HG02642 (cell line): Measurements from ENCODE around the gene TACC2.
"Not testable (repeated sequence)": the region's sequence is repeated elsewhere in the genome, so short reads cannot be mapped to it uniquely, and the experiment has no call there.

Source experiments
- ATAC-seq: cut with Tn5 transposase; IDR thresholded peaks from one replicate; pipeline ENCODE4 v1.9.1; 2021; ENCODE audit warnings: mild to moderate bottlenecking; ENCODE audit not compliant: unreplicated experiment, poor library complexity

TACC2 gene

DNA sequence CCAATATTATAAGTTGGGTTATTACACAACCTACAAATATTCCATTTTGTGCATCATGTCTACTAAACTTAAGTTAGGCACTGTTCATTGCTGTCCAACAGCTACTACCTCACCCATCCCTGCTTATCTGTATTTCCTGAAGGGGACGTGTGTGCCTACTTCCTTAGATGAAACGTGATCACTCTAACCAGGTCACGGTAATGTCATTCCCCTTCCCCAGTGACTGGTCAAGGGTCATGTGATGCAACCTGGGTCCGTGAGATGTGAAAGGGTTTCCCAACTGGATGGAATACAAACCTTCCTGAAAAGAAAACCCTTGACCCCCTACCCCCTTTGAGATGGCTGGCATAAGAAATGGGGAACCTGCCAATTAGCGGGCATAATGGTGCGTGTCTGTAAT is 12.4 kb upstream of the TACC2 start:
- no peak for ATAC-seq

DNA sequence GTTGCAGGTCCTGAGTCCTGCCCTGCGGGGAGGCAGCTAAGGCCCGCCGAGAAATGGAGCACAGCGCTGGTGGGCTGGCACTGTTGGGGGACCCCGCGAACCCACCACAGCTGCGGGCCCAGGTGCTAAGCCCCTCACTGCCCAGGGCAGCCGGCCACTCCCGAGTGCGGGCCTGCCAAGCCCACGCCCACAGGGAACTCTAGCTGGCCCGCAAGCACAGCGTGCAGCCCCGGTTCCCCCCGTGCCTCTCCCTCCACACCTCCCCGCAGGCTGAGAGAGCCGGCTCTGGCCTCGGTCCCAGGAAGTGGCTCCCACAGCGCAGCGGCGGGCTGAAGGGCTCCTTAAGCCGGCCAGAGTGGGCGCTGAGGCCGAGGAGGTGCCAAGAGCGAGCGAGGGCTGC is 10.5 kb upstream of the TACC2 start:
- ATAC-seq: no peak

DNA sequence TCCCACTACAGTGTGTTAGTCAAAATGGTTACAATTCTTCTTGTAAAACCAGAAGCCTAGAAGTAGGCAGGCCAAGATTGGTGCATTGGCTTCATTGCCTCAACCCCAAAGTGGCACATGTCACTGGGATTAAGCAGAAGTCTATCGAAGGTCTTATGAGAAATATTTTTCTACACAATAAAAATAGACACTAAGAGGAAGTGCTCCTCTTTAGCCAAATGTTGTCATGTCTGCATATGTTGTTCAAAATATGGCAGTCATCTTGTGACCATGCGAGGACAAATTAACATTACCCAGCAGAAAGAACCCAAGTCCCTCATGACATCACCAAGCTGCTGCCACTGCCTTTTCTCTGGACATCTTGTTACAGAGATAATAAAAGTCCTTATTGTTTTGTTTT is 7.6 kb upstream of the TACC2 start:
- no peak for ATAC-seq

DNA sequence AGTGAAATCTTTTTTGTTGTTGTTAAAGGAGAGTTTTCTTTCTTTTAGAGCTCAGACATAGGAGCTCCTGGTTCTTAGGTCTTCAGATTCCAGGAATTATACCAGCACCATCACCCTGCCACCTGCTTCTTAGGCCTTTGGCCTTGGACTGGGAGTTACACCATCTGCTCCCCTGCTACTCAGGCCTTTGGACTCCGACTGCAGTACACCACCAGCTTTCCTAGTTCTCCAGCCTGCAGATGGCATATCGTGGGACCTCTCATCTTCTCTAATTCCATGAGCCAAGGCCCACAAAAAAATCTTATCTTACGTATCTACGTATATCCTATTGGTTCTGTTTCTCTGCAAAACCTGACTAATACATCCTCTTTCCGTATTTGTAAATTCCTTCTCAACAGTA is 5.1 kb upstream of the TACC2 start:
- ATAC-seq: no peak

DNA sequence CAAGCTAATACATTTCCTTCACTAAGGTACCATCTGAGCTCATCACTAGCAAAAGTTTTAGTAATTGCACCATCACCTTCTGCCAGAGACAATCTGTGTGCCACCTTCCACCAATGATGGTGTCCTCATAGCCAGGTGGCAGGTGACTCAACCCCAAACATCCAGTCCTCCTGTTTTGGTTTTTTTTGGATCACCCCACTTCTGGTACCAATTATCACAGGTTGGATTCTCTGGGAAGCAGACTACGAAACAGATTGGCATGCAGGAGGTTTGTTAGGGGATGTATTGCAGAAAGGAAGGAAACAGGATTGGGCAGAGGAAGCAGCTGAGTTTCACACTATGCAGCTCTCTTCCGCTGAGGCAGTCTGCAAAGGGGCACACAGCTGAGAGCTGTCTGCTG is 4.5 kb upstream of the TACC2 start:
- ATAC-seq: no peak

DNA sequence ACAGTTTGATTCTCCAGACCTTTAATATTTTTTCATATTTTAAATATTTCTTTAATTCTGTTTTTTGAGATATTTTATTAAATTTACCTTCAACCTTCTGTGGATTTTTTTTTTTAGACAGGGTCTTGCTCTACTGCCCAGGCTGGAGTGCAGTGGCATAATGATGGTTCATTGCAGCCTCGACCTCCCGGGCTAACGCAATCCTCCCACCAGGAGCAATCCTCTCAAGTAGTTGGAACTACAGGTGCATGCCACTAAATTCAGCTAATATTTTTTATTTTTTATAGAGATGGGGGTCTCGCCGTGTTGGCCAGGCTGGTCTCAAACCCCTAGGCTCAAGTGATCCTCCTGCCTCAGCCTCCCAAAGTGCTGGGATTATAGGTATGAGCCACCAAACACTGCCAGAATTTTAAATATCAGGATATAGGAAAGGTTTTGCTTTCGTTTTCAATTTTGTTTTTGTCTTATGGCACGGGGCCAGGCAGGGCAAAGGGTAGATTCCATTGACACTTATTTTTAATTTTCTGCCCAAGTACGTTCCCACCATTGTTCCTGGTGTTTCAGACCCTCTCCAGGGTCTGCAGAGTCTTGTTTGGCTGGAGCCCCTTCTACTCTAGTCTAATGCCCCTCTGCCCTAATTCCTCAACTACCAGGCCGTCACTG is 1.2 kb downstream of the TACC2 start:
- no peak for ATAC-seq

DNA sequence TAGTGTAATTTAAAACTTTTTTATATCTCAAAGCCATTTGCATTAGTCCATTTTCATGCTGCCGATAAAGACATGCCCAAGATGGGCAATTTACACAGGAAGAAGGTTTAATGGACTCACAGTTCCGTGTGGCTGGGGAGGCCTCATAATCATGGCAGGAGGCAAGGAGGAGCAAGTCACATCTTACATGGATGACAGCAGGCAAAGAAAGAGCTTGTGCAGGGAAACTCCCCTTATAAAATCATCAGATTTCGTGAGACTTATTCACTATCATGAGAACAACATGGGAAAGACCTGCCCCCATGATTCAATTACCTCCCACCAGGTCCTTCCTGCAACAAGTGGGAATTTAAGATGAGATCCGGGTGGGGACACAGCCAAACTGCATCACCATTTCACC is 2.8 kb downstream of the TACC2 start:
- not testable (repeated sequence) for ATAC-seq

DNA sequence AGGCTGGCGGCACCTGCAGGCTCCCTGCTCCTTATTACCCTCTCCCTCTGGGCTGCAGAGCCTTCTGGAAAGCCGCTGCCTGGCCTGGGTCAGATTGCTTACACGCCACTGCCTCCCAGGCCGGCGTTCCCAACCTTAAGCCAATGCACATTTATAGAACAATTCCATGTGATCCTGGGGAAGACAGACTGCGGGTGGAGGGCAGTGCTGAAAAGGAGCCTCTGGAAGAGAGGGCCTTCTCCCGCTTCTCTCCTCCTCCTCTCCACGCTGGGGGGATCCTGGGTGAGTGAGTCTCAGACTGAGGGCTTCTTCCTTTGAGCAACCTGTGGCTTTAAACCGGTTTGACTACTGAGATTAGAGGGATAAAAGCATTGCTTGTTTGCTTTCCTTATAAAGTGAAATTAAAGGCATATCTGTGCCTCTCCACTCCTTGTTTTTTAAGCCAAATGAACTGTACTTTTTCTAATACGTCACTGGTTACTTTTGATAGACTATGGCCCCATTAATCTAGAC is 5.5 kb downstream of the TACC2 start:
- ATAC-seq: no peak

DNA sequence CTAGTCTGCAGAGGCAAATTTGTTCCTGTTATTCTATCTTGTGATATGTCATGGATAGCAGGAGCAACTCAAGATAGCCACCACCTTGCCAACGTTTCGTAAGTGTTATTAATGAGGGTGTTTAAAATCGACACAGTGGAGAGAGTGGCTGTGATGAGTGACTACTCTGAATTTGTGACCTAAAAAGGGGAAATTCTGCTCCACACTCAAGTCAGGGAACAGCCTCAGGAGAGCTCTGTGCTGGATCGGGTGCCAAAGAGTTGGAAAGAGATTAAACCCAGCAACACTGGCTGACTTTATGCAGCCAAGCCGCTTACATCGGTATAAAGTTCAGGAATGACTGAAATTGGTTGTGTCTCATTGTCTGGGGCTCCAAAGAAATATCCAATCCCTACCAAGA is 9.5 kb downstream of the TACC2 start:
- no peak for ATAC-seq

DNA sequence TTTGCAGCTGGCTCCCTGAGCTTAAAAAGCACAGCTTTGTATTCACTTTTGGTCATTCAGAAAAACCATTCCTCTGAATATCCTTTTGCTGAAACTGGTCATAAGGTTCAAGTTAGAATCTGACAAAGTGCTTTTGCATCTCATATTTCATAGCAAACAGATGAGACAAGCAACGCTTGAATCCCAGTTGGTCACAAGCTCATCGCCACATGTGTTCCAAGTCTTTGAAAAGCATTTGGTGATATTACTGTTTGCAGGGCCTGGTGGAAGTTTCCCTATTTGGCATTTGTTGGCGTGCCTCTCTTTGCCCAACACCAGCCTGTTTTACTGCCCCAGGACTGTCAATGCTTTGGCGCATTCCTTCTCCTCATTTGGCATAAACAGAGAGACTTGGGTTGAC is 10.3 kb downstream of the TACC2 start:
- no peak for ATAC-seq

DNA sequence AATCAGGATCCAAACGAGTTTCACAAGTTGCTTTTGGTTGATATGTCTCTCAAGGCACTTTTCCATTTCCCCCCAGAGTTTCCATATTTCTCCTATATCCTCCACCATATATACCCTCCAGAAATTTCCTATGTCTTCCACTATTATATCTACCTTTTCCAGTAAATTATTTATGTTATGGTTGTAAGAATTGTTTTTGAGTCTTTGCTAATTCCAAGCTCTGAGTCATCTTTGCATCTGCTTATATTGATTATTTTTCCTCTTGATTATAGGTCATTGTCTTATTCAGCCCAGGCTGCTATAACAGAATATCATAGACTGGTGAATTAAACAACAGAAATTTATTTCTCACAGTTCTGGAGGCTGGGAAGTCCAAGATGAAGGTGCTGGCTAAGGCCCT is 12.7 kb downstream of the TACC2 start:
- no peak for ATAC-seq

DNA sequence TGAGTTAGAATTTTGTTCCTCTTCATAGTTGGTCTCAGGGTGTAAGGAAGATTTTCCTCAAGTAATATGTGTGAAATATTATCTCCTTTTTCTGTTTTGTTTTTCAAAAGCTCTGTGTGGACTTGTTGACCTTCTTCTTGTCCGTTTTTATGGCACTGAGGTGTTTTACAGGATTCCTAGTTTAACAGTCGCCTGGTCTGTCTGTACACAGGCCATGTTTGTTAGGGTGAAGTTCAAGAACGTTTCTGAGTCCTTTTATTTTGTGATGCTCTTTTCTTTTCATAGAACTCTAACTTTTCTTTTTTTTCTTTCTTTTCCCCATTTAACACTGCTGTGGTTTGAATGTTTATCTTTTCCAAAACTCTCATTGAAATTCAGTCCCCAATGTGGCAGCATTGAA is 18.5 kb downstream of the TACC2 start:
- ATAC-seq: no peak

DNA sequence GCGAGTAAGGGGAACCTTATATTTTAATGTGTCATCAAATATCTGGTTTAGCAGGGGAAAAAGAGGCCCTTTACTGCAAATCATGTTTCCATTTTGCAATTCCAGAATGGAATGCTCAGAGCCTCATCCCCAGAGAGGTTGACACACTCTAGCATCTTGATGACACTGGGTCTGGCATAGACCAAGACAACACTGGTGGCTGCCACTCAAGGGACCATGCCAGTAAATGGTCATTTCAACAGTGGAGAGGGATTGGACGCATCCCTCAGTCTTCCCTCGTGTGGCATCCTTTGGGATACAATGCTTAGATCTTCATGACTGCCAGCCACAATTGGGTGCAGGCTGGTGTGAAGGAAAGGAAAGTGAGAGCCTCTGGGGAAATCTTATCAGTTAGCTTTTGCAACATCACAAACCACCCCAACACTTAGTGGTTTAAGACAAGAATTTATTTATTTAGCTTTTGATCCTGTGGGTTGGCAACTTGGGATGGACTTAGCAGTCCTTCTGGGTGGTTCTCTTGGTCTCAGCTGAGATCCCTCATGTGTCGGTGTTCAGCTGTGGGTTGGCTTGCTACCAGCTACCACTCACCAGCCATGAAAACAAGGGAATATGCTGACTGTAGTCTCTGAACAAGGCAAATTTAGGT is 21.6 kb downstream of the TACC2 start:
- no peak for ATAC-seq

DNA sequence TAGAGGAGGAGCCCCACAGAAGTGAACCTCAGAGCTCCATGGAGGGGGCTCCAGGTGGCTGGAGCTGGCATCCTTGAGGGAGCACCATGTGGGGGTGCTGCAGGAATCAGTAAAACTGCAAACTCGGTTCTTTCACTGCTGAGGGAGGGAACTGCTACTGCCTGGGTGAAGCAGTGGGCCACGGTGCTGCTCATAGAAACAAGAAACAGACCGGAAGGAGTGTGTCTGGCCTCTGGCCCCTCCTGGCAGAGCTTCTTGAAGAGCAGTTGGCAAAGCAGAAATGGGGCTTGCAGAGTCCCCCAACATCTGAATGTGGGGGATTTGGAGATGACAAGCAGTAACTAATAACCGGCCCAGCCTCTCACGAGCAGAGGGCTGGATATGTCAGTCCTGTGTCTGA is 23.8 kb downstream of the TACC2 start:
- no peak for ATAC-seq

DNA sequence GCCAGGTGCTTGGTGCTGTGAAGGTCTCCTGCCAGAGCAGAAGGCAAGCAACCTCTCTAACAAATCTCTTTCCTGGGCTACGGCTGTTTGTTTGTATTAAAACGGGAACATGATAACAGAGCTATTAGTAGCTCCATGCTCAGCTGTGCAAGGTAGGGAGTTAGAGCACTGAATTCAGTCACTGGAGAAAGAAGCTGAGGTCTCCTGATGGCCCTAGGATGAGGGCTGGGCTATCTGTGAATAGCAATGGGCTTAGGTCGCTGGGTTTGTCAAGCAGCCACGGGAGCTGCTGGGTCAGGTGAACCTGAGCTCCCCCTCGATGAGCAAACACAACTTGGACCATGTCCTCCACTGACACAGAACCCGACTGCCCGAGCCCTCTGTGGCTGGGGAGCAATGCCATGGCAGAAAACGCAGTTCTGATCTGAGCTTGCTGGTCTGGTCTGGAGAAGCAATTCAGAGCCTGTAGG is 24.4 kb downstream of the TACC2 start:
- ATAC-seq: no peak

DNA sequence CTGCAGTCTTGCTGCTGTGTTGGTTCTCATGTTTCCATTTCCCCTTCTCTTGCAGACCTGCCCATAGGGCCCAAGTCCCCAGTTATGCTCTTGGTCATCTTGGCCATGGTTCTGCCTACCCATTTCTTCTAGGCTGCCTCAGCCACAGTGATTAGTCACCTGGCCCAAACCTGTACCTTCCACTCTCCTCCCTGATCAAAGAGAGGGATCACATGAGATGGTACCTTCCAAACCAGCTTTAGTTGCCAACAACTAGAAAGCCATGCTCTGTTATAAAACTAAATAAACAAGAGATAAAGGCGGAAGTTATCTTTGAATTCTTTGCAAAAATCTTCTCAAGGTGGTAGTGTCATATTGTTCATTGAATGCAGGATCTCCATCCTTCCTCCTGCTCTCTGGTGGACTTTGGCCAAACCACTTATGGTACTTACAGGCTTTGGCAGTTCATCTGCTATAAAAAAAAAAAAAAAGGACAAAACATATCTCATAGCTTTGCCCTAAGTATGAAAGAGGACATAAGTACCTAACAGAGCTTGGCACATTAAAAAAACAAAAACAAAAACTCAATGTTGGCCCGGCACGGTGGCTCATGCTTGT is 25.8 kb downstream of the TACC2 start:
- no peak for ATAC-seq

DNA sequence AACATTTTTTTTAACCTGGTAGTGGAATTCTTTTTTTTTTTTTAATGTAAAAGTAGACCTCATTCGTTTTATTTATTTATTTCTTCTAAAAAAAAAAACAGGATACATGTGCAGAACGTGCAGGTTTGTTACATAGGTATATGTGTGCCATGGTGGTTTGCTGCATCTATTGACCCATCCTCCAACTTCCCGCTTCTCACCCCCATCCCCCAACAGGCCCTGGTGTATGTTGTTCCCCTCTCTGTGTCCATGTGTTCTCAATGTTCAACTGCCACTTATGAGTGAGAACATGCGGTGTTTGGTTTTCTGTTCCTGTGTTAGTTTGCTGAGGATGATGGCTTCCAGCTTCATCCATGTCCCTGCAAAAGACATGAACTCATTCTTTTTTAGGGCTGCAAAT is 29.0 kb downstream of the TACC2 start:
- ATAC-seq: not testable (repeated sequence)

DNA sequence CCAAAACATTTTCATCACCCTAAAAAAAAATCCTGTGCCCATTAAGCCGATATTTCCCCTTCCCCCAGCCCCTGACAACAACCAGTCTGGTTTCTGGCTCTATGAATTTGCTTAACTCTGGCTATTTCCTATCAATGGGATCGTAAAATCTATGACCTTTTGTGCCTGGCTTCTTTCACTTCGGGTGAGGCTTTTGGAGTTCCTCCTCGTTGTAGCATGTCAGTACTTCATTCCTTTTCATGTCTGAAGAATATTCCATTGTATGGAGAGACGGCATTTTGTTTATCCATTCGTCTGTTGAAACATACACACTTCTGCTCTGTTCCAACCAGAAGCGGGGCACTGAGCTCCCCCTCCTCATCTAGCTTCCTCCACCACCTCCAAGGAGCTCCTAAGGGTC is 29.5 kb downstream of the TACC2 start:
- no peak for ATAC-seq

DNA sequence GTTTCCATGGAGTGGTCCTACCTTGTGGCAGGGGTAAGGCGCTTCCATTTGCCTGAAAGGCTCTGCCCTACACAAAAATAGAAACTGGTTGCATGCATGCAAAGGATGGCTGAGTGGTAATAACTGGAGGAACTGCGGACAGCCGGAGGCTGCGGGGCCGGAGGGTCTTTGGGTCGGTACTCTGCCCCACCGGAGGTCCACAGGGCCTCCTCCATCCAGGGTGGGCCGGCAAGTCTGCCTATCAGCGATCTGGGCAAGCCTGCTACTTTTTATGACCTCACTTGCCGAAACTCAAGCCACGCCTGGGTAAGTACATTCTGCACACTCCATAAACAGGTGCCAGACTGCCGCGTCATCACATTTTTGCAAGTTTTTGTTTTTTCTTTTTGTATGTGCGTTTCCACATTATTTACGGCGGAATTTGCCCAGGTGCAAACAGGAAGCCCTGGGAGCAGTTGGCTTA is 30.0 kb downstream of the TACC2 start:
- no peak for ATAC-seq

DNA sequence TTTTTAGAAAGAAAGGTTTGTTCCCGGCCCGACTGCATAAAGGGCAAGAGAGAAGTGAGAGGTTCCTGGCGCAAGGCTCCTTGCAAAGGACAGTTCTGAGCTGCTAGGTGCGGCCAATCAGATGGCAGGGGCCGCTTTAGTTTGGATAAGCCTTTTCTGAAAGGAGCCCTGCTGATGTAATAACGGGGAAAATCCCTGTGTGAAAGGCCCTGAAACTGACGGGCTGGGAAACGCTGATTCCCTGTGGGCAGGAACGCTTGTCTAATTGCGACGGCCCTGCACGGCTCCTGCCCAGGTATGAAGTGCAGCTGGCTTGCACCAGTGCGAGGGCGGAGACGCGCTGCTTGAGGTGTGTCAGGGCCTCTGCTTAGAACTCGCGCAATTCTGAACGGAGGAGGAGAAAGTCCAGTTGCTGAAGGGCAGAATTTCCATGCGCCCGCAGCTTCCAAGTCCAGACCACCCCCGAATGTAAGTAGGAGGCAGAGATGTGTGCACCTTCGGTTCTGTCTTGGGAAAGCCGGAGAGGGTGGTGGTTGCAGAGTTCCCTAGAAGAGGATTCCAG is 30.5 kb downstream of the TACC2 start:
- ATAC-seq: no peak

DNA sequence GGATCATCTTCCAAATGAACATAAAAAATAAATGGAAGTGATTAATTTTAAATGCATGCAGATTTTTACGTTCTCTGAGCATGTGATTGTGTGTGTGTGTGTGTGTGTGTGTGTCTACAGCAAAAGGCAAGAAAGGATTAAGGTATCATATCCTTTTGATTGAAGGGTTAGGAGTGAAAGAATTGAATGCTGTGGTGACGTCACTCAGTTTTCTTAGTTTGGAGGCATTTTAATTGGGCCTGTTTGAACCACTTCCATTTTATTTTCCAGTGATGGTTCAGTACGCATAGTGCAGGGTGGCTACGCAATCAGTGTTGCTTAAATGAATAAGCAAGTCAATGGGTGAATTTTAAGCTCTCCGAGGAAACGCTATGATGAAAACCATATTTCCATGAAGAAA is 31.3 kb downstream of the TACC2 start:
- no peak for ATAC-seq
